ENCODE results near the gene CTNNA2.
"Not testable (repeated sequence)": the region's sequence is repeated elsewhere in the genome, so short reads cannot be mapped to it uniquely, and the experiment has no call there.

Gene CTNNA2

DNA sequence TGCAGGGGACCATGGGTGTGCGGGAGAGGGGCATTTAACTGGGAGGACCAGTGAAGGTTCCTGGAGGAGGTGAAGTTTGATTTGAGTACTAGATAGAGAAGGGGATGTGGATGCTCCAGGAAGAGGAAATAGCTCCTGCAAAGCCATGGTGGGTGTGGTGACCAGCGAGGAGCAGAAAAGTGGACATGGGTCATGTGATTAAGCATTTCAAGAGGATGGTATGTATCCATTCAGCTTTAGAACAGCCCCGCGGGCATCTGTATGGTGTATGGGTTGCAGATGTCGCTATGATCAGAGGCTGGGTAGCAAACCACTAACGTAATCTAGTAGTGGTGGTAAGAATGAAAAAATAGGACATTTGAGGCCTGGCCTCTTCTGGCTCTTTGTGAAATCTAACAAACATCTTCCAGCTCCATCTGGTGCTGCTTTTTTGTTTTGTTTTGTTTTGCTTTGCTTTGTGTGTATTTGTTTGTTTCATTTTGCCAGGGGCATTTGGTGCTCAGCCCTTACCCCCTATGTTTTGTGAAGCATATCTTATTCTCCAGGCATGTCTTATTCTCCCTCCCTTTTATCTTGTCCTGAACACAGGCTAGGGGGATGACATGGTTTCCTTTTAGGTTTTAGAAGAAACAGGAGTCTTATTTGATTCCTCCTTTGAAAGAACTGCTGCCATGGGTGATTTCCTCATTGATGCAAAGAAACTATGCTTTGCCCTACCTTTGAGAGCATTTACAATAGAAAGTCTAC lies 565.6 kb downstream of the CTNNA2 start:
- no peak for DNase-seq
- in situ Hi-C loops (cut with MboI; ENCODE audit: low pct_unique_long_range_greater_than_20kb, low sequenced_read_pairs) = no loop called here

DNA sequence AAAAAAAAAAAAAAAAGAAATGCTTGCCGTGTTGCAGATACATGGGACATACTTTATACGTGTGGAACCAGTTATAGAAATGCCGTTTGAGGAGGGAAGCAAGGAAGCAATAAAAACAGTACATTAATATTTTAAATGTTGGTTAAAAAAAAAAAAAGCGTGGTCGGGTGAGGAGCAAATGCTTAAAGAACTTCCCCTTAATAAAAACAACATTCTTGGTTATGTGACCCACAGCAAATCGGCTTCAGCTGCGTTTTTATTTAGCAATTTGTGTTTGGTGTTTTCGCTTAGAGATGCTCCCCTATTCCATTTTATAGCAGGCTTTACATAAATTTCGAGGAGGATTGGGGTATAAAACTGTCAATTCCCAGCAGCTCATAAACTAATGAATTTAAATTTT lies 568.1 kb downstream of the CTNNA2 start:
- no peak for DNase-seq
- in situ Hi-C loops (cut with MboI; ENCODE audit: low pct_unique_long_range_greater_than_20kb, low sequenced_read_pairs) = no loop called here

DNA sequence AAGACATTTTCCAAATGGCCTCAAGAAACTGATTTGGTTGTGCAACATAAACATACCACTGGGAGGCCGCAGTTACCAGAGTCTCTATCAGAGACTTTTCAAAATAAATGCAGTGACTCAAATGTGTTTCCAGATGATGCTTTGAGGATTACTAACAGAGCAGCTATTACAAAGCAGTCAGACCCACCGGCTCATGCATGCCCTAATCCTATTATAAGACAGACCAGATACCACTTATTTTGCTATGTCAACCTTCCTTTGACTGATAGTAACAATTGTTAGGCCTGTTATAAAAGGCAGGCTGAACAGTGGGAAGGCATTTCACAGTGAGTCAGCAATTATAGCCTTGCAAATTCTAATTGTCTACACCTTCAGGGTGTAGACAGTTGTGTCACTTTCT lies 574.0 kb downstream of the CTNNA2 start:
- DNase-seq = no peak
- in situ Hi-C loops (cut with MboI; ENCODE audit: low pct_unique_long_range_greater_than_20kb, low sequenced_read_pairs) = no loop called here

DNA sequence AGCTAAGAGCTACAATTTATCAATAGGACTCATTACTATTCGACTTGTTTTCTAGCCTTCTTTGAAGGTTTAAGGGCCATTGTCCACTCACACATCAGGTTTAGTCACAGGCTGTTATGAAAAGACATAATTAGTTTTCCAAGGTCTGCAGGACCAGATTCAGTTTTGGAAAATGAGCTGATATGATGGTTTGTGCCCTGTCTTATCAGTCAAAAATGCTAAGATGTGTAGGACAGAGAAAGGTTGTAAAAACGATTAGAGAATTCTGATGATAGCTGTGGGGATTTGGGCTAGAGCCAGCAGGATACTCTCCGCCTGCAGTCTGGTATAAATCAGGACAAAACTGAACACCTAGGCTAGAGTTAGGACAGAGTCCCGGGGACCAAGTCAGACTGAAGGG lies 578.4 kb downstream of the CTNNA2 start:
- DNase-seq = no peak
- in situ Hi-C loops (cut with MboI; ENCODE audit: low pct_unique_long_range_greater_than_20kb, low sequenced_read_pairs) = no loop called here

DNA sequence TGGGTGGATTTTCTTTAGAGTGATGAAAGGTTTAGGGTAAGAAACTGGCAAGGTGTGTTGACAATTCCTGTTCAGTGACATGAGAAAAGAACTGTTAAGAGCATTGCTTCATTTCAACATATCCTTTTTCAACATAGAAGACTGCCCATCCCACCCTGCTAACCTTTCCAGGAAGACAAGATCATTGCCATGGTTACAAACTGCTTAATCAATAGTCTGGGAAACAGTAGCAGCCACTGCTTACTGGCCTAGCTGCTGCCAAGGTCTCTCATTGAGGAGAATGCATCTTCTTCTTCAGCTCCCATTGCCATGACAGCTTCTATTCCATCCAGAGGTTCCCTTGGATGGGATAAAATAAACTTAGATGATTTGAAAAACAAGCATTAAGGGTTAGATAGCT lies 579.6 kb downstream of the CTNNA2 start:
- no peak for DNase-seq
- in situ Hi-C loops (cut with MboI; ENCODE audit: low pct_unique_long_range_greater_than_20kb, low sequenced_read_pairs) = no loop called here

DNA sequence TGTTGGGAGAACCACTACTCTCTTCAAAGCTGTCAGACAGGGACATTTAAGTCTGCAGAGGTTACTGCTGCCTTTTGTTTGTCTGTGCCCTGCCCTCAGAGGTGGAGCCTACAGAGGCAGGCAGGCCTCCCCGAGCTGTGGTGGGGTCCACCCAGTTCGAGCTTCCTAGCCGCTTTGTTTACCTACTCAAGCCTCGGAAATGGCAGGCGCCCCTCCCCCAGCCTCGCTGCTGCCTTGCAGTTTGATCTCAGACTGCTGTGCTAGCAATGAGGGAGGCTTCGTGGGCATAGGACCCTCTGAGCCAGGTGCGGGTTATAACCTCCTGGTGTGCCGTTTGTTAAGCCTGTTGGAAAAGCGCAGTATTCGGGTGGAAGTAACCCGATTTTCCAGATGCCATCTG lies 585.7 kb downstream of the CTNNA2 start:
- DNase-seq; in situ Hi-C loops (cut with MboI; ENCODE audit: low pct_unique_long_range_greater_than_20kb, low sequenced_read_pairs): not testable (repeated sequence)

DNA sequence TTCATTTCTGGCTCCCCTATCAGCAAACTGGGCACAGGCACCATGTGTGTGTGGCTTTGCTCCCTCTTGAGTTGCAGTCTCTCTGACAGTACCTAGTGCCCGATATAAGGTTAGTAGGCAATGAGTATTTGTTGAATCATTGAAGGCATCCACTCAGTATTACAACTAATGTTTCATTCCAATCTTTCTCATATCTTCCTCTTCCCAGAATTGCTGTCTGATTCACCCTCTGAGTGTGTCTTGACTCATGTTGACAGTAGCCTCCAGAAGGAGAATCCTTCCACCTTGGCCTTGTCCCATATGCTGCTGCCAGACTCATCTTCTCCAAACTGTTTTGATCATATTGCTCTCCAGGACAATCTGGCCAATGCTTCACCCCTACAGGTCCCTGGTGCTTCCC lies 589.2 kb downstream of the CTNNA2 start:
- in situ Hi-C loops (cut with MboI; ENCODE audit: low pct_unique_long_range_greater_than_20kb, low sequenced_read_pairs) = no loop called here
- DNase-seq = no peak

DNA sequence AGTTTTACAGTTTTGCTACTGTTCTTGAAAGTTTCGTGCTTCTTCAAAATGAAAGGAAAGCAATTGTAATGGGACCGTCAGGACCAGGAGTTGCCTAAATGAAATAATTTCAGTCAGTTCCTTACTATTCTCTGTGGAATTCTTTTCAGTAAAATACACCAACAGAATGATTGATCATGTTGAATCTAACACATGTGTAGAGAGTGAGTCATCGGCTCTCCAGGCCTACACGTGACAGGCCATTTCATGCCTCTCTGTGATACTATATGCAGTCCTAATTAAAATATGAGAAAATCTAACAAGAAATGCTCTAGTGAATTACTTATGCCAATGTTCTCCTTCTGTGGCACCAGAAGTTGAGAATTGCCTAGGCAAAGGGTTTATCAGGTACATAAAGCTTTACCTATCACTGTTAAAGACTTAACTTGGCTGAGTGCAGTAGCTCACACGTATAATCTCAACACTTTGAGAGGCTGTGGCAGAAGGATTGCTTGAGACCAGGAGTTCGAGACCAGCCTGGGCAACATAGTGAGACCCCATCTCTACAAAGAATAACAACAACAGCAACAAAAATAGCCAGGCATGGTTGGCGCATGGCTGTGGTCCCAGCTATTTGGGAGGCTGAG lies 592.3 kb downstream of the CTNNA2 start:
- no peak for DNase-seq
- in situ Hi-C loops (cut with MboI; ENCODE audit: low pct_unique_long_range_greater_than_20kb, low sequenced_read_pairs) = no loop called here

DNA sequence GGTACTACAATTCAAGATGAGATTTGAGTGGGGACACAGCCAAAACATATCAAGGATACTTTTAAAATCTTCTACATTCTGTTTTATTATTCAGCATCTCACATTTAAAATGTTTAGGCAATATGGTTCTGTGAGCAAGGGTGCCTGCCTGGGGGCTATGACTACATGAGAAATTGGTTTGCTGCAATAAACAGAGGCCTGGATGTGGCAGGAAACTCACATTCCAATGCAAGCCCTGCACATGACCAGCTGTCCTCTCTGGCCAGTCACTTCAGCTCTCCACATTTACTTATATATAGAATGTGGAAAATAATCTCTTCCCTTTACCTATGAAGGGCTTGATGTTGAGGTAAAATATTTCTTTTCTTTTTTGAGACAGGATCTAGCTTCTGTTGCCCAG lies 598.3 kb downstream of the CTNNA2 start:
- no peak for DNase-seq
- in situ Hi-C loops (cut with MboI; ENCODE audit: low pct_unique_long_range_greater_than_20kb, low sequenced_read_pairs) = no loop called here

DNA sequence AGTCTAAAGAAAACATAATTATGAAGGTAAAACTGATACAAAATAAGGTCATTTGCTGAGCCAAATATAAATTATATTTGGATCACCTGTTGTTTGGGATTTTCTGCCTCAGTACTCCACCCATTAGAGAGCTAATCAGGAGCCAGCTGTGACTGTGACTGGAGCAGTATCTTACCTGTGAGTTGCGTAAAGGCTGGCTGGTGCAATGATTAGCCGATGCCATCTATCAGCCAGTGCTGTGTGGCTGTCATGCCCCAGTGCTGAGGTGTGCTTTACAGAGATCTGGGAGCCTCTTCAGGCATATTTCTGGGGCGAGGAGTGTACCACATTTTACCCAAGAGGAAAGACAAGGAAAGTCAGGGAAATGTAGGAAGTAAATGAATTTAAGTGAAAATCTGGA lies 599.9 kb downstream of the CTNNA2 start:
- in situ Hi-C loops (cut with MboI; ENCODE audit: low pct_unique_long_range_greater_than_20kb, low sequenced_read_pairs) = no loop called here
- no peak for DNase-seq

DNA sequence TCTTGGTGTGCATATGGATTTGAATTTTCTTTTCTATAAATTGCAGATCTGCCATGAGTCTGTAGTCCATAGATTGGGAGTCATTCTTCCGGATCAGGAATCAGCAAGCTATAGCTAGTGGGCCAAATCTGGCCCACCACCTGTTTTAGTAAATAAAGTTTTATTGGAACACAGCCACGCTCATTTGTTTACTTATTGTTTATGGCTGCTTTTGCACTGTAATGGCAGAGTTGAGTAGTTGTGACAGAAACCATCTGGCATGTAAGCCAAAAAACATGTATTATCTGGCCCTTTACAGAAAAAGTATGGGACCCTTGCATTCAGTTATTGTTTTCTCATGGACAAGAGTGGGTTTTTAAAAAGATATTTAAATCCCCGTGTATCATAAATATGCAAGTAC lies 600.5 kb downstream of the CTNNA2 start:
- in situ Hi-C loops (cut with MboI; ENCODE audit: low pct_unique_long_range_greater_than_20kb, low sequenced_read_pairs) = no loop called here
- no peak for DNase-seq

DNA sequence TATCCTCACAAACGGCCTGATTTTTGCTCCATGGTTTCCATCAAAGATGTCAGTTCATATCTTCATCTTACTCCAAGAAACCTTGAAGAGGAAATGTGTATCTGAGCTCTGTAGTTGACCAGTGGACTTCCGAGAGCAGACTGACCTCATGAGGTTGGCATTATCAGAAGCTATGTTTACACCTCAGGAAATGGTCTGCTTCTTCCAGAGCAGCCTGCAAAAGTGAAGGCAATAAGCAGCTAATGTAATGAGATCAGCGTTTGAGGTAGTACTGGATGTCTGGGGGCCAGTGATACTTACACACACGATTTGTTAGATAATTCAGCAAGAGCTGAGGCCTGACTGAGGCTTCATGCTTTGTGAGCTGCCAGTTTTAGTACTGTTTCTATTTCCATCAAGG lies 602.0 kb downstream of the CTNNA2 start:
- no peak for DNase-seq
- in situ Hi-C loops (cut with MboI; ENCODE audit: low pct_unique_long_range_greater_than_20kb, low sequenced_read_pairs) = no loop called here

DNA sequence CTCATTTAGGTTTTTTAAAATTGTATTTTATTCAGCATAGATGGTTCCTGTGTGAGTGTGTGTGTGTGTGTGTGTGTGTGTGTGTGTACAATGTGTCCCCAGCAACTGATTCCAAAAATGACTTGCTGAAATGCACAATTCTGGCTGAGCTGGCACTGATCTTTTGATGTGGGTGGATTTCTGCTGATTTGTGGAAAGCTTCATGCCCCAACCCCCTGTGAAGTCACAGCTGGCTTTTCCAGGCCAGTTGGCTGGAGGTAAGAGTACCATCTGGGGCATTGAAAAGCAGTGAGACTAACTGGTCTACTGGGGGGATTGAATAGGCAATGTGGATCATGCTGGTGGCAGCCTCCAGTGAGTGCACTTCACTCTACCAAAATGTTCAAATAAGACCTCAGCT lies 604.5 kb downstream of the CTNNA2 start:
- in situ Hi-C loops (cut with MboI; ENCODE audit: low pct_unique_long_range_greater_than_20kb, low sequenced_read_pairs) = no loop called here
- DNase-seq = no peak

DNA sequence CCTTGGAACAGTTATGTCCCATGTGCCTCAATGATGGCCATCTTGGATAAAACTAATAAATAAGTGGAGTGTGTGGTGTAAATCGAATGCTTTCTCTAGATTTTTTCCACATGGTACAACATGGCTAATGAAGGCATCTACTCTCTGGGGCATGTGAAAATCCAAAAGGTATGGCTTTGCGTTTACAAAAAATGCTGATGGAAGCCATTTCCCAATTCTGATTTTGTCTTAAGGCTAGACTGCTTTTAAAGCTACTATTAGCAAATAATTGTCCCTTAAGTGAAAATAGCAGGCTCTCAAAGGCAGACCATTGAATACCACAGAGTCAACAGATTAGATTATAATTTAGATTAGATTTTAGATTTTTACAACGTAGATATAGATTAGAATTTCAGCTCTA lies 608.0 kb downstream of the CTNNA2 start:
- in situ Hi-C loops (cut with MboI; ENCODE audit: low pct_unique_long_range_greater_than_20kb, low sequenced_read_pairs) = no loop called here
- DNase-seq = no peak

DNA sequence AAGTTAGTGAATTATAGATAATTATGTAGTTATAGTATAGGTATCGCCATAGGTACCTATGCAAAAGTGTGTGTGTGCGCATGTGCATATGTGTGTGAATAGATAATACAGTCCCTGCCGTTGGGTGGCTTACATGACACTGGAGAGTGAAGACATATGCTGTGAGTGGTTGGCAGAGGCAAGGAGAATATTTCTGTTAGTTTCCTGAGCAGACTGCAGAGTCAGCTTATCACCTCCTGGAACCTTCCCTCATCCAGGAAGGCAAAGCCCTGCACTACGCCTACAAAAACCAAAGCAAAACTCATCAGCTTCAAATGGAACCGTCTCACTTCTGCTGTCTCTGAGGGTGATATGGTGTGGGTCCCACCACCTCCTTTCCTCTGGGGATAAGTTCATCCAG lies 609.8 kb downstream of the CTNNA2 start:
- no peak for DNase-seq
- in situ Hi-C loops (cut with MboI; ENCODE audit: low pct_unique_long_range_greater_than_20kb, low sequenced_read_pairs) = no loop called here

DNA sequence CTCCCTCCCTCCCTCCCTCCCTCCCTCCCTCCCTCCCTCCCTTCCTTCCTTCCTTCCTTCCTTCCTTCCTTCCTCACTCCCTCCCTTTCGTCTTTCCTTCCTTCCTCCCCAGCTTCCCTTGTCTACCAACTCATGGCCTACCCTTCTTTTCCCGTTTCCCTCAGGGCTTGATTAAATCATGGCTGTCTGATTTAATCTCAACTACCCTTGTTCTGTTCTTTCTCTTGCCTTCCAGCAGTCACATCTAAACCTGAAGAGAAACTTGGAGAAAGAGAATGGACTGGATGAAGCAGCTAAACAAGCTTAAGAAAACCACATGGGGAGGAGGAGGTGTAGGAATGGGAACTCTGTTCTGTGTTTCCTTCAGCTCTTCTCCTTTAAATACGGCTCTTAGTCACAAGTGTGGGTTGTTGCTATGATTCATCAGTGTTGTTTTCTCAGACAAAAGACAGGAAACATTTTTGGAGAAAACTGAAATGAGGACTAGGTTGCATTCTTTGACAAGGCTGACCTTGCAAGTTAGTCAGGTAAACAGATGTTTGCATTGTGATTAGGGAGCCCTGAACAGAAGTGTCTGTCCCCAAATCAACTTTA lies 613.8 kb downstream of the CTNNA2 start:
- in situ Hi-C loops (cut with MboI; ENCODE audit: low pct_unique_long_range_greater_than_20kb, low sequenced_read_pairs) = no loop called here
- no peak for DNase-seq

DNA sequence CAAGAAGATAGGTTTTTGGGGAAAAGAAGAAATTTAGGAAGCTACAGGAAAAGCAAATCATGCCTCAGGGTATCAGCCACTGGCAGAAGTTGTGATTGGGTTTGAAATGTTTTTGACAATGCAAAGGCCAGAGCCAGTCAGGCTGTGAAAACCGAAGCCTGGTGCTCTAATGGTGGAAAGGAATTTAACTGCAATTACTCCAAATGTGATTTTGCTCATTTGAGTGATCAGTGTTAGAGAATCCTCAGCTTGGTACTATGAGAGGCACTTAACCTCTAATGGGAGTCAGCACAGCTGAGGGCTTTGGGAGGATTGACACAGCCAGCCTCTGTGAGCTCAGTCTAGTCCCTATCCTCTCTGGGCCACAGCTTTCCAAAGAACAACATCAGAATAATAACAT lies 615.2 kb downstream of the CTNNA2 start:
- in situ Hi-C loops (cut with MboI; ENCODE audit: low pct_unique_long_range_greater_than_20kb, low sequenced_read_pairs) = no loop called here
- DNase-seq = no peak

DNA sequence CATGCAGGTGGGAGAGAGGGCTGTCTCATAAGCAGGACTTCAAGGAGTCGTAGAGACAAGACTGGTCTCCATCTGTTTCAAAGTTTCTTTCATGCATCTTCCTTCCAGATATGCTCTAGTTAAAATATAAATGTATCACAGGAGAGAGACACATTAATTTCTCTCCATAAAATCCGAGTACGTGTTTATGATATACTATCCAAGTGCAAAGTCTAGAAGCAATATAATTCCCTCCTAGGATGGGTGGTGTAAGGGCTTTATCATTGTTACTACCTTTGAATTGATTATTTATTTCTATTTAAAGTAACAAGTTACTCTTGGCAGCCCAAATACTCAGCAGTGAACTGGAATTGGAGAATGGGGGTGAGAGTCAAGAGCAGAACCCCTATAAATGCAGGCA lies 619.4 kb downstream of the CTNNA2 start:
- in situ Hi-C loops (cut with MboI; ENCODE audit: low pct_unique_long_range_greater_than_20kb, low sequenced_read_pairs) = no loop called here
- no peak for DNase-seq

DNA sequence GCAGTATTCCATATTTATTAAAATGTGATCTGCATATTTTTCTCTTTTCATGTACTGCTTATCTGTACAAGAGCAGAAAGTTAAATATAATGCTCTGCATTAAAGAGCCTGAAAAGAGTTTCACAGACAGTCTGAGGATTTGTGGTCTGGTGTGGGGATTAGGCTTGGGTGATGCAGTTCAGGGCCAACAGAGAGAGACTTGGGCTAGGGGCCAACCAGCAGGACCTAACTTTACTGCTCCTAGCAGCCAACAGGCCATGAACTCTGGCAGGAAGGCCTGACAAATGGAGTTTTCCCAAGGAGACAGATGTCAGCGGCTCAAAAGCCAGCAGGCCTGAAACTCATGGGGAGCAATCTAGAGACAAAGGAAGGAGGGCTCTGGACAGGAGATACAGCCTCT lies 622.1 kb downstream of the CTNNA2 start:
- in situ Hi-C loops (cut with MboI; ENCODE audit: low pct_unique_long_range_greater_than_20kb, low sequenced_read_pairs) = no loop called here
- no peak for DNase-seq

DNA sequence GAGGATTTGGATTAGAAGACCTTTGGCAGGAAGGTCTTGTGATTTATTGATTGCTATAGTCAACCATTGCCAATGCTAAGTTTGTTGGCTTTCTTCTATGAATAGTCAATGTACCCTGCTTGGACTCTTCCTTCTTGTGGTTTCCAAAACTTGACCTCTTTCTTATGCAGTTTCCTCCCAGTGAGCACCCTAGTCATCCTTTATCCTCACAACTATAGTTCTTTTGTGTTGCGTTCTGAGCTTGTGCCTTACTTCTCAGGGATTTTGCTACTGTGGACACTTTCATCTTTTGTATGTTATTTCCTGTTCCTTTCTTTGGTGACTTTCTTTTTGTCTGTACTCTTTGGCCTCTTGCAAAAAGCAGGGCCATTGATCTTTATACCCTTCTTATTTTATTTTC lies 623.5 kb downstream of the CTNNA2 start:
- in situ Hi-C loops (cut with MboI; ENCODE audit: low pct_unique_long_range_greater_than_20kb, low sequenced_read_pairs) = no loop called here
- no peak for DNase-seq

DNA sequence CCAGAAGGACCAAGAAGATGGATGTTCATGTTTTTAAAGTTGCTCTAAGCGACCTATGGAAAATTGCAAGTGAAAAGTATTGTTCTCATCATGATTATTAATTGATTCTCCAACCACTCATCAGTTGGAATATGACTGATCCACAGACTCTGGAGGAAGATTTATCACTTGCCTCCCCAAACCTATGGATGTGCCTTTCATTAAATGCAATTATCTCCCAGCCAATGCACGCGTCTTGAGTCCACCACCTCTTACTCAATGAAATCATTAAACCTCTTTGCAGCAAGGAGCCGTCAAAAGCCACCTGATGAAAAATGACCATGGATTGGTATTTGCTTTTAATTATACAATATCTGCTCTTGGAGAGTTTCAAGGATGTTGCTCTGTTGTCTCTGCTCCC lies 626.1 kb downstream of the CTNNA2 start:
- no peak for DNase-seq
- in situ Hi-C loops (cut with MboI; ENCODE audit: low pct_unique_long_range_greater_than_20kb, low sequenced_read_pairs) = no loop called here
